HG02759 (cell line): ENCODE measurements around the gene STX5.
A peak's percentile ranks its signal among the peaks of the same experiment; 100 is the strongest.
"Not testable (repeated sequence)": the region's sequence is repeated elsewhere in the genome, so short reads cannot be mapped to it uniquely, and the experiment has no call there.

Source experiments
- ATAC-seq: cut with Tn5 transposase; IDR thresholded peaks from one replicate; pipeline ENCODE4 v1.9.1; 2021; ENCODE audit warnings: mild to moderate bottlenecking, moderate library complexity; ENCODE audit not compliant: unreplicated experiment

The STX5 gene

DNA sequence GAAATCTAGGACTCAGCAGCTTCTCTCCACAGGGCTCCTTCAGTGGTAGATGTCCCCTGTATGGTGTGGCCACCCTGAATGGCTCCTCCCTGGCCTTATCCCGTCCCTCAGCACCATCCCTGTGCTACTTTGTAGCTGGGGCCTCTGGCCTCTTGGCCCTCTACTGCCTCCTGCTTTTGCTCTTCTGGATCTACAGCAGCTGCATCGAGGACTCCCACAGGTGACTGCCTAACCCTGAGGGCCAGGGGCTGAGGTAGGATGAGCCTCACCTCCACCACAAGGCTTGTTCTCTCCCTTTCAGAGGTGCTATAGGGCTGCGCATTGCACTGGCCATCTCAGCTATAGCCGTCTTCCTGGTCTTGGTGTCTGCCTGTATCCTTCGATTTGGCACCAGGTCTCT is 42.9 kb downstream of the STX5 start:
- no peak for ATAC-seq

DNA sequence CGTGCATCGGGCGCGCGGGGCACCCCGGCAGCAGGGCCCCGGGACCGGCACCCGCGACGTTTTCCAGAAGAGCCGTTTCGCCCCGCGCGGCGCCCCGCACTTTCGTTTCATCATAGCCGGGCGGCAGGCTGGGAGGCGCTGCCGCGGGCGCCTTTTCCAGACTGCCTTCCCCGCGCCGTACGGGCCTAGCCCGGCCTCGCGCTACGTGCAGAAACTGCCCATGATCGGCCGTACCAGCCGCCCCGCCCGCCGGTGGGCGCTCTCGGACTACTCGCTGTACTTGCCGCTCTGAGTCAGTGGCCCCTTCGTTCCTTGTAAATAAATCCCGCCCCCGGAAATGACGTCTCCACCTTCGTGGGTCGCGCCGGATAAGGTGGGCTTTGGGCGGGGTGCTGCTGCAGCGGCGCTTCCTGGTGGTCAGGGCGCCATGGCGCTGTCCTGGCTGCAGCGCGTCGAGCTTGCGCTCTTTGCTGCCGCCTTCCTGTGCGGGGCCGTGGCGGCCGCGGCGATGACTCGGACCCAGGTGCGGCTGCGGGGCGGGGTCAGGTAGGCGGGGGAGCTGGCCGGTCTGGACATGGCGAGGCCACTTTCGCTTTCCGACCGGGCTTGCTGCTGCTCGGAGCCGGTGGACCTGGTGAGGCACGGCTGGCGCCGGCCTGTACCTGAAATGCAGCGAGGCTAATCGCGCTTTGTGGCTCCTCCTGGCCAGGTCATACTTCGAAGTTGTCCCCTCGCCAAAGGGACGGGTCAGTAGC is 44.7 kb downstream of the STX5 start, which contains the start of gene TMEM179B:
Gene TMEM179B, plus strand, starts transcription at position 398 of the 755 bp plus-strand sequence. Its CDS starts 30 bp downstream, at position 428.
- ATAC-seq, result peak; percentile 68

DNA sequence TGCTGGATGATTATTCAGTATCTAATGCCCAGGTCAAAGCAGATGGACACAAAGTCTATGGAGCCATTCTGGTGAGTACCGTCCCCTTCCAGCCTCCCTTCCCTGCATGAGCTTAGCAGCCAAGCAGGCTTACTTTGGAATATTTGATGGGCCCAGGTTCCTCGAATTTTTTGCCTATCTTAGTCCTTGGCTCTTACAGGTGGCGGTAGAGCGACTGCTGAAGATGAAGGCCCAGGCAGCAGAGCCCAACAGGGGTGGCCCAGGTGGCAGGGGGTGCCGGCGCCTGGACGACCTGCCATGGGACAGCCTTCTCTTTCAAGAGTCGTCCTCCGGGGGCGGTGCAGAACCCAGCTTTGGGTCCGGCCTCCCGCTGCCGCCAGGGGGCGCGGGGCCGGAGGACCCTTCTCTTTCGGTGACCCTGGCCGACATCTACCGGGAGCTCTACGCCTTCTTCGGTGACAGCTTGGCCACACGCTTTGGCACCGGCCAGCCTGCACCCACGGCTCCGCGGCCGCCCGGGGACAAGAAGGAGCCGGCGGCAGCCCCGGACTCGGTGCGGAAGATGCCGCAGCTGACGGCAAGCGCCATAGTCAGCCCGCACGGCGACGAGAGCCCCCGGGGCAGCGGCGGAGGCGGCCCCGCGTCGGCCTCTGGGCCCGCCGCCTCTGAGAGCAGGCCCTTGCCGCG is 45.4 kb downstream of the STX5 start:
- ATAC-seq, result peak; percentile 66

DNA sequence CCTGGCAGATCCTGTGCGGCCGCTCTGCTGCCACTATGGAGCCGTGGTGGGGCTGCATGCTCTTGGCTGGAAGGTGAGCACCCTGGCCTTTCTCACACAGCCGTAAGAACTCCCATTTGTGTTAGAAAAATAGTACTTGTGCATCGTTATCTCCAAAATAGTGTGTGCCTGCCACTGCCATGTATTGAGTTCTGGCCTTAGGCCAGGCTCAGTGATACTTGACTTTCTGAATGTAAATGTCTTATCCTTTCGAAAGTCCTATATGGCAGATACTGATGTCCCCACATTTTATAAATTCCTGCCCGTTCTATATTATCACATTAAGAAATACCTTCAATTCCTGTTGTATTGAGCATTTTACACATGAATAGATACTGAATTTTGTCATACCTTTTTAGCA is 49.1 kb downstream of the STX5 start:
- no peak for ATAC-seq

DNA sequence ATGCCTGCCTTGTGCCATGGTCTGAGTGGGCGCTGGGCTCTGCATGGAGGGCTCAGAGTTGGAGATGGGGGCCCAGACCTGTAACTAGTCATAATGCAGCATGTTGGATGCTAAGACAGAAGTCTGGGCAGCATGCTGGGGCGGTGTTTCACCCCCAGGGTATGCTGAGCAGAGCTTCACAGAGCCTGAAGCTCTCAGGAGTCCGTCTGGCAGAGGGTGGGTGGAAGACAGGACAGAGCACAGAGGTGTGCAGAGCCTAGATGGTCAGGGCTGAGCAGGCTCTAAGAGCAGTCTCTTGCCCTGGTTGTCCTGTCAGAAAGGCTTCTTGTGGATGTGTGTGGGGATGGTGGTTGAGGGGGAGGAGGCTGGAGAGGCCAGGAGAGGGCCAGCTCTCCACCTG is 53.4 kb downstream of the STX5 start:
- ATAC-seq, result no peak

DNA sequence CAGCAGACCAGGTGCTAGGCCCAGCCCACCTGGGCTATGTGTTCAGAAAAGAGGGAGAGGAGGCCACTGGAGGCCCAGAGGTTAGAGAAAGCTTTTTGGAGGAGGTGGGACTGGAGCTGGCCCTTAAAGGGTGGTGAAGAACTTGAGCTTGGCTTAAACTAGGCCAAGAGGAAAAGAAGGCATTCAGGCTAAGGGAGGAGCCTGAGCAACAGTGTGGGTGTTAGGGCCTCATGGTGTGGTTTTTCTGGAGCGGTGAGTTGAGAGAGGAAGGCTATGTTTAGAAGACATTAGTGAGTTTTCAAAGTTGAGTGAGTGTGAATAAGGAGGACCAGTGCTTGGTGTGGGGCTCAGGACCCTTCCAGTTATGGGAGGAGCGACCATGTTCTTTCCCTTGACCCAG is 54.5 kb downstream of the STX5 start:
- ATAC-seq, result no peak

DNA sequence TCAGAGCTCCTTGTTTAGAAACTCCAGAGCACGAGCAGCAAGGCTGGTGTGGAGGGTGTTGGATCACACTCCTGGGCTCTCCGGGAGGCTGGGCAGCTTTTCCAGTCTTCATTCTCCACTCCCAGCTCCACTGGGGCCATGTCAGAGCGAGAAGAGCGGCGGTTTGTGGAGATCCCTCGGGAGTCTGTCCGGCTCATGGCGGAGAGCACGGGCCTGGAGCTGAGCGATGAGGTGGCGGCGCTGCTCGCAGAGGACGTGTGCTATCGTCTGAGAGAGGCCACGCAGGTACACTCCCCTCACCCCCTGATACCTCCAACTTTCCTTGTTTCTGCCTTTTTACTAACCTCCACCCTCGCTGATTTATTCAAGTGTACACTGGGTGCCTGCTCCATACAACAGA is 56.2 kb downstream of the STX5 start:
- no peak for ATAC-seq

DNA sequence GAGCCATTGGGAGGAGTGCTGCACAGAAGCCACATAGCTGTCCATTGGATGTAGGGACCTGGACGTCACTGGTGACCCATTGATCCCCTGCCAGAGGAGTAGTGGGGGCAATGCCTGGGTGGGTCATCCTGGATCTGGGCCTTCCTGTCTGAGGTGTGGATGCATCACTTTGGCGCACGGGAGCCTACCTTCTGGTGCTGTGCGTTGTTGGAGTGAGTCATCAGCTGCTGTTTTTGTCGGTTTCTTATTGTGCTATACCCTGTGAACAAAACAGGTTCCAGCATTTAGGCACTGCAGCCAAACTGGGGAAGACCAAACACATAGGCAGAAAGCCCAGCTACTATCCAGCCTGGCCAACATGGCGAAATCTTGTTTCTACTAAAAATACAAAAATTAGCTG is 57.4 kb downstream of the STX5 start:
- ATAC-seq, result no peak

DNA sequence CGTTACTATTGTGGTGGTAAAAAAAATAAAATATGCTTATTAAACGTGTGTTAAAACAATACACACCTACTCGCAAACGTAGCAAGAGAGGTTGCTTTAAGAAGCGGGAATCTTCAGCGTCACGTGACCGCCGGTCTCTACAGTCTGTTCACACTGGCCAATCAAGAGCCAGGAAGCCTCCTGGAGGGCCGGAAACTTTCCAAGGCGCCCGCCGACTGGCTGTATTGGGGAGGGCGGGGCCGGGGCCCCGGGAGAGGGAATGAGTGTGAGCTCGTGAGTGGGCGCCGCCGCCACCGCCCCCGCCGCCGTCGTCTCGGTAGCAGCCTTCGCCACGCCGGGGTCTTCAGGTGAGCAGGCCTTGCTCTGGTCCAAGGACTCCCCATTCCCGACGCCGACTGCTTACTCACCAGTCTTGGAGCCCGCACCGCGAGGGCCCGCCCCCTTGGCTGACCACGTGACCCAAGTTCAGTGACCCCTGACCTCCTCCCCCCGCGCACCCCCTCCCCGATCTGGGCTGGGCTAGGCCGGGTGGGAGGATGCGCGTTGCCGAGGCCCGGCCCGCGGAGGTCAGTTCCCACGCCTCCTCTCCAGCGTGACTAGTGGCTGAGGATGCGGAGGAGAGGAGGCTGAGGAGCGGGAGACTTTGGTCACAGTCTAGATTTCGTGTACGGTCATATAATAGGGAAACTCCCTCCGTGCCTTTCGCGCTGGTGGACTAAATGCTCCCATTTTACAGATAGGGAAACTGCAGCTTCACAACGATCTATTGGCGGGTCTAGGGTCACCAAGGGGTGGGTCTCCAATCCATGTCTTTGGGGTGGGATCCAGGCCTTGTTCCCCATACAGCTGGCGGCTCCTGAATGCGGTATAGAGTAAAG is 60.5 kb downstream of the STX5 start, which contains the start of gene TAF6L:
Gene TAF6L, plus strand, starts transcription at position 253 of the 878 bp plus-strand sequence. CDS start 4,388 bp downstream, outside the sequence.
- peak; percentile 87 for ATAC-seq

DNA sequence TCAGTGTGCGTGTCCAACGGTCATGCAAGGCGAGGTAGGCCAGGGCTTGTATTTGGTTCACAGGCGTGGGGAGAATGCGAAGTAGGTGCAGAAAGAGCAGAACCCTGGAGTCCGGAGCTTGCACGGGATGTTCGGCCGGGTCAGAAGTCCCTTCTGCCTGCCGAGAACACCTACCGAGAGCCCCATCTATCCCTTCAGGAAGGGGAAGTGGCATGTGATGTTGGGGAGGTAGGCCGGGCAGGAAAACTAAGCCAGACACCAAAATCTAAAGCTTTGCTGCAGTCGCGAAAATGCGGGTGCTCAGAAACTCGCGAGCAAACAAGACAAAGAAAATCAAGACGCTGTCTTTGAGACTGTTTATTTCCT is 61.1 kb downstream of the STX5 start:
- ATAC-seq, result peak; percentile 2

DNA sequence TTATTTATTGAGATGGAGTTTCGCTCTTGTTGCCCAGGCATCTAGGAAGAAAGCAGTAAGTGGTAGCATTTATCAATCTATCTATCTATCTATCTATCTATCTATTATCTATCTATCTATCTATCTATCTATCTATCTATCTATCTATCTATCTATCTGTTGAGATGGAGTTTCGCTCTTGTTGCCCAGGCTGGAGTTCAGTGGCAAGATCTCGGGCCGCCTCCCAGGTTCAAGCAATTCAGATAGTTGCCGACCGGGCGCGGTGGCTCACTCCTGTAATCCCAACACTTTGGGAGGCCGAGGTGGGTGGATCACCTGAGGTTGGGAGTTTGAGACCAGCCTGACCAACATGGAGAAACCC is 71.0 kb downstream of the STX5 start:
- not testable (repeated sequence) for ATAC-seq

DNA sequence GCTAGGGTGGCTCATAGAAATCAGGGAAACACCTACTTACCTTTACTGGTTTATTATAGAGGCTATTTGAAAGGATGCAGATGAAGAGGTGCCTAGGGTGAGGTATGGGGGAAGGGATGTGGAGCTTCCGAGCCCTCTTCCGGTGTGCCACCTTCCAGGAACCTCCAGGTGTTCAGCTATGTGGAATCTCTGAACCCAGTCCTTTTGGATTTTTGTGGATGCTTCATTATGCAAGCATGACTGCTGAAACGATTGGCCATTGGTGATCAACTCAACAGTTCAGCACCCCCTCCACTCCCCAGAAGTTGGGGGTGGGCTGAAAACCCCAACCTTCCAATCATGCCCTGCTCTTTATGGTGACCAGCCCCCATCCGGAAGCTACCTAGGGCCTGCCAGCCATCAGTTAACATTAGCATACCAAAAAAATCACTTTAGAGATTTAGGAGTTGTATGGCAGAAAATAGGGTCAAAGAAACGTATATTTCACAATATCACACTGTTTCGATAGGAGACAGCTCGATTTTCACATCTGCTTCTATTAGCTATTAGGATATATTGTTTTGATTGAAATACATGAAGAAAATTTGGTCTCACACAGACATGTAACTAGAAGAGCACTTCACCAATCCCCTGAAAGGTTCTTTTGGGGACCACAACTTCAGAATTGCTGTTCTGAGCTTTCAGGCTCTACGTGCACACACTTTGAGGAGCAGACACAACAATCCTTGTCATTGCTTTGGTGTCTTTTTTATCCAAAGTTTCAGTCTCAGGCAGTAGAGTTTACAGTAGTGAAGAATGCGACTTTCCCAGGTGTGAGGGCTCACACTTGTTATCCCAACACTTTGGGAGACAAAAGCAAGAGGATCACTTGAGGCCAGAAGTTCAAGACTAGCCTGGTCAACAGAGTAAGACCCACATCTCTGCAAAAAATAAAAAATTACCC is 73.7 kb downstream of the STX5 start:
- ATAC-seq, result no peak
